GM18951 (cell line): ENCODE data around the gene EP400.

Experiments used
- POLR2A ChIP-seq: IDR thresholded peaks from 4 replicates; pipeline ENCODE4 v1.6.1; 2011; ENCODE audit warnings: mild to moderate bottlenecking; ENCODE audit not compliant: insufficient read length, insufficient read depth; ENCODE audit errors: extremely low read depth
- in situ Hi-C: fragments of 300-500 bp; cut with MboI; formaldehyde crosslinking; loops from one replicate; pipeline ENCODE4 v1.12.0; 2022; ENCODE audit warnings: low sequenced_read_pairs, mixed read lengths, inconsistent platforms; ENCODE audit not compliant: unreplicated experiment

Gene EP400

GRCh38 chr12:131987552-131987951 lies 37.8 kb downstream of the EP400 start:
- TF ChIP-seq POLR2A: no peak
- in situ Hi-C loops: no loop called here

DNA sequence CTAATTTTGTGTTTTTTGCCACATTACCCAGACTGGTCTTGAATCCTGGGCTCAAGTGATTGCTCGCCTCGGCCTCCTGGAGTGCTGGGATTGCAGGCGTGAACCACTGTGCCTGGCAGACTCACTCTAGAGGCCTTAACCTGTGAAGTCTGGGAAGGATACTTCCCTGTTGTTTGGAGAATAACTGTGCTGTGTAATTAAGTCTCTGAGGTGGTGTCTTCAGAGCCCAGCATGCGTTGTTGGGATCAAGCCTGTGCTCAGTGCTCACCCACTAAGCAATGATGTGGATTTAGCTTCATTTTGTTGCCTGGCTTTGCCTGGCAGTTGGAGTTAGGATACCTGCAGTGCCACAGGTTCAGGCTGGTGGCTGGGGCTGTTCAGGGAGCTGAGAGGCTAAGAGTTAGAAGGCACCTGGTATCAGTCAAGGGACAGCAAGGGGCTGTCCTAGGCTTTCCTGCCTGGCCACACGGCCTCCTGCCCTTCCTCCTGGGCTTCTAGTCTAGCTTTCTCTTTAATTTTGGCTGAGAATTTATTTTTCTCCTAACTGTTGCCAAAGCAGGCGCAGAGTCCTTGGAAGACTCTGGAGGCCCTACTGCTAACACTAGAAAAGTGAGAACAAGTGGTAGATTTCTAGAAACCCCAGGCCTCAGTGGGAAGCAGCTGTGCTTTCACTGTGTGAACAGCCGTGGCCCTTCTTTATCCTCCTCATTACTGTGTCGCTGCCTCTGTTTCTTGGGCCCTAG lies 38.5 kb downstream of the EP400 start:
- no peak for TF ChIP-seq POLR2A
- in situ Hi-C loops: no loop called here

- TF ChIP-seq POLR2A: no peak
- in situ Hi-C loops: no loop called here
These were observed 39.3 kb downstream of the EP400 start for GRCh38 chr12:131989021-131989420.

- no peak for TF ChIP-seq POLR2A
- in situ Hi-C loops: no loop called here
These were observed 40.6 kb downstream of the EP400 start for GRCh38 chr12:131990066-131990979.

- in situ Hi-C loops: no loop called here
These were observed 41.2 kb downstream of the EP400 start for GRCh38 chr12:131990980-131991305.

GRCh38 chr12:131991816-131992430 lies 42.2 kb downstream of the EP400 start:
- in situ Hi-C loops: no loop called here

More at GRCh38 chr12:131990980-131991305, 41.2 kb downstream of the EP400 start:
- TF ChIP-seq POLR2A: no peak

DNA sequence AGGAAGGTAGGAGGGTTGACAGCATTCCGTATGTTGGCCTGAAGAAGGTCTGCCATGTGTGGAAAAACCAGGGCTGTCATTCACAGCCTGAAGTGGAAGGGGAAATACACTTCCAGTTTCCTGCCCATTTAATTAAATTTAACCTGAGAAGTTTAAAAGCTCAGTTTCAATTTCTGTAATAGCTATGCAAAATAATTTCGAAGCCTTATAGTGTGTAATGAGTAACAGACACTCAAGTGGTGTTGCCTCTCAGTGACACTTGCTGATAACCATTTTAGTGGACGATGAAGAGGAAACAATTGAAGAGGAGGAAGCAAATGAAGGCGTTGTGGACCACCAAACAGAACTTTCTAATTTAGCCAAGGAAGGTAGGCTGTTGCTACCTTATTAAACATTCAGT lies 44.8 kb downstream of the EP400 start:
- in situ Hi-C loops: no loop called here
- no peak for TF ChIP-seq POLR2A

More at GRCh38 chr12:131991816-131992430, 42.2 kb downstream of the EP400 start:
- TF ChIP-seq POLR2A: no peak

DNA sequence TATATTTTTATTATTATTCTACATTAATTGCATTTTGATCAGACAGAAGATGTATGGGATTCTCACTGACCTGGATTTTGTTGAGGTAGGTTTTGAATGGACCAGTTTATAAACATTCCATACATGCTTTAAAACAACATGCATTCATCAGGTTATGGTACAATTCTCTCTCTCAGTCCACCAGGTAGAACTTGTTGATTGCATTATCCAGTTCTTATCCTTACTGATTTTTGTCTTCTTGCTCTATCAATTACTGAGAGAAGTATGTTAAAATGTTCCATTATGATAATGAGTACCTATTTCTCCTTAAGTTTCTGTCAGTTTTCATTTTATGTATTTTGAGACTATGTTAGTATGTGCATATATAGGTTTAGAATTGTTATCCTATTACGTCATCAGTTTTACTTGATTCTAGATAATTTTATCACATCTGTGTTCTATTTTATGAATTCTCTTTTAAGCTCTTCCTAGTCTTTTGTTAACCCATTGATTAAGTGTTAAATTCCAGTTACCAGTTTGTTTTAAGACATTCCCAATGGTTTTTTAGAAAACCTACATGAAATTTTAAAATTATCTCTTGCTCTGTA lies 50.6 kb downstream of the EP400 start:
- in situ Hi-C loops: no loop called here
- no peak for TF ChIP-seq POLR2A

- in situ Hi-C loops: no loop called here
- TF ChIP-seq POLR2A: no peak
These were observed 54.1 kb downstream of the EP400 start for GRCh38 chr12:132003846-132004245.

DNA sequence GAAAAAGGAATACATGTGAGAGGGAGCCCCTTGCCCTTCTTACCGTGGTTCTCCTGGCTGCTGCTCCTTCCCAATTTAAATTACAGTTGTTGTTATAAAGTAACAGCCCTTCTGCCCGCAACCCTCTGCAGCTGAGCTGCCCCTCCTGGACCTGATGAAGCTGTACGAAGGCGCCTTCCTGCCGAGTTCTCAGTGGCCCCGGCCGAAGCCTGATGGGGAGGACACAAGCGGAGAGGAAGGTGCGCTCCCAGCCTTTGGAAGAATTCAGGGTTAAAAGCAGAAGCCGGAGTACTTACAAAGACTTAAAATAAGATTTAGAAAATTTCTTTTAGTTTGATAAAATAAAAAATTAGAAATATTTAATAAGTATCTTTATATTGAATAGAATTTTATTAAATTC lies 55.2 kb downstream of the EP400 start:
- TF ChIP-seq POLR2A: no peak
- in situ Hi-C loops: no loop called here

GRCh38 chr12:132006056-132006680 lies 56.4 kb downstream of the EP400 start:
- in situ Hi-C loops: no loop called here
- no peak for TF ChIP-seq POLR2A

DNA sequence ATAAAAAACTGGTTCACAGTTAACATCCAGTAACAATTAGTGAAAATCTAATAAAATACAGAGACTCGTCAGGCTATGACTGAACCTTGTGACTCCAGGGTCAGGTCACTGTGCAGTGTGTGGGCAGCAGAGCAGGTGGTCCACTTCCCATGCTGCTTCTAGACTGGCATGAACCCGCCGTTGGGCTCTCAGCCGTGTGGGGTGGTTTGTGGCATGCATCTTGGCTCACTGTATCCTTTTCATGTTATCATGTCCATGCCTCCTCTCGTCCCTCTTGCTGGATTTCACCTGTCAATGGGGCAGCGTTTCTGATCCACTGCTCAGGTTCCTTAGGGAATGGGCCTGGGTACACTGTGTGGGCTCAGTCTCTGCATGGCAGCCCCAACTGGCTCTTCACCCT lies 57.3 kb downstream of the EP400 start:
- TF ChIP-seq POLR2A: no peak
- in situ Hi-C loops: no loop called here

DNA sequence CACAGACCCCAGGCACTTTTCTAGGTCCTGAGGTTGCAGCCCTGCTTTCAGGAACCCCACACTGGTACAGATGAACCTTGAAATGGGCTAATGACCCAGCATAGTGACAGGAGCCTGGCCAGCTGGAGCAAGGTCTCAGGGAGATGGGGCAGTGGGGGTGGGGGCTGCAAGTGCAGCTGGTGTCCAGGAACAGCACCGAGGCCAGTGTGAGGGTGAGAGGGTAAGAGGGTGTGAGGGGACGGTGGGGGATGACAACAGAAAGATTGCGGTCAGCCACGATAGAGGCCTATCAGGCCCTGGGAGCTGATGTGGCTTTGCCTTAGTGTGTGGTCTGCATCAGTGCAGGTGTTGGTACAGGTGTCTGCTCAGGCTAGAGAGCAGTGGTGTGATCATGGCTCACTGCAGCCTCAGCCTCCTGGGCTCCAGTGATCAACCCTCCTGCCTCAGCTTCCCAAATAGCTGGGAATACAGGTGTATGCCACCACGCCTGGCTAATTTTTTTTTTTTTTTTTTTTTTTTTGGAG lies 59.7 kb downstream of the EP400 start:
- no peak for TF ChIP-seq POLR2A
- in situ Hi-C loops: no loop called here
